OCI-LY7 (cell line): ENCODE results near the gene SPOCK1. TPM values are rescaled to one million over a fixed set of nuclear protein-coding genes. Genes with fewer than 3 reads are reported as not detected.

Source experiments
- BruUV-seq: library from RNA; stranded (reverse); fragments of 400-500 nt; replicated peaks from 2 replicates; lab custom pipeline; 2021; lab: Mats Ljungman, UMichigan
- CTCF ChIA-PET: fragments of 300-600 bp; sonication (Branson Sonifier 250); formaldehyde crosslinking; loops from one replicate; lab custom pipeline; 2022; ENCODE audit warnings: antibody characterized with exemption; ENCODE audit not compliant: unreplicated experiment; lab: Charles Lee
- POLR2A ChIA-PET: fragments of 300-600 bp; sonication (Branson Sonifier 250); formaldehyde crosslinking; loops from one replicate; lab custom pipeline; 2022; ENCODE audit warnings: antibody characterized with exemption; lab: Charles Lee
- DNase-seq: peaks from one replicate; pipeline ENCODE4 v3.0.0-alpha.2; 2015; ENCODE audit warnings: low spot score
- H2AFZ ChIP-seq: fragments of 200-600 bp; sonication (generic), shearing (Covaris generic); 2 replicates; pipeline ENCODE4 v1.6.1; 2014; ENCODE audit warnings: mild to moderate bottlenecking, antibody characterized with exemption, low read length, moderate library complexity
- H3K27ac ChIP-seq: fragments of 200-600 bp; sonication (generic); 2 replicates; pipeline ENCODE4 v1.5.1; 2014; ENCODE audit warnings: mixed run types, low read depth, mild to moderate bottlenecking, moderate library complexity, low read length, inconsistent platforms; ENCODE audit not compliant: poor library complexity, severe bottlenecking
- H3K36me3 ChIP-seq: fragments of 200-600 bp; sonication (generic); 2 replicates; pipeline ENCODE4 v1.6.1; 2014; ENCODE audit warnings: mild to moderate bottlenecking, antibody characterized with exemption, low read length, moderate library complexity, mixed read lengths; ENCODE audit not compliant: insufficient read depth
- H3K4me1 ChIP-seq: fragments of 200-600 bp; sonication (generic); 2 replicates; pipeline ENCODE4 v1.5.1; 2014; ENCODE audit warnings: mild to moderate bottlenecking, low read length; ENCODE audit not compliant: insufficient read depth, poor library complexity, severe bottlenecking
- H3K4me2 ChIP-seq: fragments of 200-600 bp; sonication (generic); 2 replicates; pipeline ENCODE4 v1.6.1; 2014; ENCODE audit warnings: mild to moderate bottlenecking, low read length
- H3K4me3 ChIP-seq: fragments of 200-600 bp; sonication (generic); 2 replicates; pipeline ENCODE4 v1.5.1; 2014; ENCODE audit warnings: mild to moderate bottlenecking, low read depth, low read length; ENCODE audit not compliant: poor library complexity, severe bottlenecking
- H3K79me2 ChIP-seq: fragments of 200-600 bp; sonication (generic); 2 replicates; pipeline ENCODE4 v1.6.1; 2016; ENCODE audit warnings: low read depth, mild to moderate bottlenecking, low read length, moderate library complexity, mixed read lengths; ENCODE audit not compliant: insufficient read depth
- H3K9me2 ChIP-seq: fragments of 200-600 bp; sonication (generic); 2 replicates; pipeline ENCODE4 v1.6.1; 2016; ENCODE audit warnings: mild to moderate bottlenecking, low read length, mixed read lengths; ENCODE audit not compliant: insufficient read depth
- H3K9me3 ChIP-seq: fragments of 200-600 bp; sonication (generic); 2 replicates; pipeline ENCODE4 v1.6.1; 2014; ENCODE audit warnings: mild to moderate bottlenecking, mixed run types, low read length, mixed read lengths
- H4K20me1 ChIP-seq: fragments of 200-600 bp; sonication (generic); 2 replicates; pipeline ENCODE4 v1.6.1; 2014; ENCODE audit warnings: mild to moderate bottlenecking, antibody characterized with exemption, low read length, moderate library complexity, mixed read lengths; ENCODE audit not compliant: insufficient read depth
- EZH2phosphoT487 ChIP-seq: fragments of 200-600 bp; sonication (generic); IDR thresholded peaks from 2 replicates; pipeline ENCODE4 v1.6.1; 2018; ENCODE audit warnings: low read depth, borderline replicate concordance, mild to moderate bottlenecking, mixed run types, antibody characterized with exemption, low read length, moderate library complexity, mixed read lengths
- intact Hi-C: fragments of 100-400 bp; cut with micrococcal nuclease; formaldehyde crosslinking; loops from one replicate; pipeline ENCODE4 v1.10.0; 2022; ENCODE audit not compliant: unreplicated experiment
- total RNA-seq, 2 experiments: library from RNA; depleted of rRNA in 1 of 2; stranded (reverse); fragments of >200 nt in 1 of 2; shearing (Covaris generic) in 1 of 2; gene quantifications; 2 replicates each; pipeline ENCODE4 v1.2.3, GENCODE V29; 2014 to 2022
- TF ChIP-seq, protein P1 (sequence below): fragments of 200-600 bp; sonication (generic); conservative IDR thresholded peaks from 2 replicates; pipeline ENCODE4 v1.5.1; 2014; ENCODE audit warnings: mild to moderate bottlenecking, antibody characterized with exemption, low read length, moderate library complexity, mixed read lengths

Gene SPOCK1
- total RNA-seq, 2 experiments from 2014 or later: 0.29 to 1.5 TPM

DNA sequence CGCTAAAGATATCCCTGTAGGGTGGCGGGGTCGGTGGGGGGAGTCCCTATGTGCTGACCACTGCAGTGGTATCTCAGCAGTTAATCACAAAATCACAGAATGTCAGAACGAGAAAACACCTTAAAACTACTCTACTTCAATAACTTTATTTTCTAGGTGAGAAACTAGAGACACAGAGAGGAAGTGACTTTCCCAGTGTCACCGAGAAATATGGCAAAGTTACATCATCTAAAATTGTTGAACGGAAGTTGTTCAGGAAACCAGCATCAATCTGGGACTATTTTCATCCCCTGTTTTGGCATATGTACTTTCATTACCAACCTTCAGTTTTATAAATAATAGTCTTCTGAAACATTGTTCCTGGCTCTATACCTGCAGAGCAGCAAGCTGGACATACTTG is 384.0 kb downstream of the SPOCK1 start:
- POLR2A ChIA-PET: interaction anchor here (1.0 to 1.9 kb wide), 2 partner anchors 15 to 81 kb away, joined by 3 to 5 read pairs; no protein-coding TSS in a partner anchor
- H4K20me1 ChIP-seq: no peaks in the 10 kb centered on the region
- H3K79me2 ChIP-seq: no peaks in the 10 kb centered on the region
- H3K27ac ChIP-seq: no peak overlapping the region
- no peaks in the 10 kb centered on the region for H3K9me2 ChIP-seq
- CTCF ChIA-PET: no interaction called here
- BruUV-seq: no TSS peak
- no peaks in the 10 kb centered on the region for H3K9me3 ChIP-seq
- no peak for DNase-seq
- no peaks in the 10 kb centered on the region for H3K36me3 ChIP-seq
- peak overlapping the region; percentile 5; the same call in 1 of the 2 replicates for H2AFZ ChIP-seq
- peaks cover 16% of the 10 kb centered on the region for H3K4me1 ChIP-seq
- no peak overlapping the region for H3K4me3 ChIP-seq
- TF ChIP-seq, protein P1, sequence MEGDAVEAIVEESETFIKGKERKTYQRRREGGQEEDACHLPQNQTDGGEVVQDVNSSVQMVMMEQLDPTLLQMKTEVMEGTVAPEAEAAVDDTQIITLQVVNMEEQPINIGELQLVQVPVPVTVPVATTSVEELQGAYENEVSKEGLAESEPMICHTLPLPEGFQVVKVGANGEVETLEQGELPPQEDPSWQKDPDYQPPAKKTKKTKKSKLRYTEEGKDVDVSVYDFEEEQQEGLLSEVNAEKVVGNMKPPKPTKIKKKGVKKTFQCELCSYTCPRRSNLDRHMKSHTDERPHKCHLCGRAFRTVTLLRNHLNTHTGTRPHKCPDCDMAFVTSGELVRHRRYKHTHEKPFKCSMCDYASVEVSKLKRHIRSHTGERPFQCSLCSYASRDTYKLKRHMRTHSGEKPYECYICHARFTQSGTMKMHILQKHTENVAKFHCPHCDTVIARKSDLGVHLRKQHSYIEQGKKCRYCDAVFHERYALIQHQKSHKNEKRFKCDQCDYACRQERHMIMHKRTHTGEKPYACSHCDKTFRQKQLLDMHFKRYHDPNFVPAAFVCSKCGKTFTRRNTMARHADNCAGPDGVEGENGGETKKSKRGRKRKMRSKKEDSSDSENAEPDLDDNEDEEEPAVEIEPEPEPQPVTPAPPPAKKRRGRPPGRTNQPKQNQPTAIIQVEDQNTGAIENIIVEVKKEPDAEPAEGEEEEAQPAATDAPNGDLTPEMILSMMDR: no peak
- no peak for TF ChIP-seq EZH2phosphoT487
- intact Hi-C loops: no loop called here
- peak overlapping the region; percentile 19; the same call in 1 of the 2 replicates for H3K4me2 ChIP-seq

DNA sequence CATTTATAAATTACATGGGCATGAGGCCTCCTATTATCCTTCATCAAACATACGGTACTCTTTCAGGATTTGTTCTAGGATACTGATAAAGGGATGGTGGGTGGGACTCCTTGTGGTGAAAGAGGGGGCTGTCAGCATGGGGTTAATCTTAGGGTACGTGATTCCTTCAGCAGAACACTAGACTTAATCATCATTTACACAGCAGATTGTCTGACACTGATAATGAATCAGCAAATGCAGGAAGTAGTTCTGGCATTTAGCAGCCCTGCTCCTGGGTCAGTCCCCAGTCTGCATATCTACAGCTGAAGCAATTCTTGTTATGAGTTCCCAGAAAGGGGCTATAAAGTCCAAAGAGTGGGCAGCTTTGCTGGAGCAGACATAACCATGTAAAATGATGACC is 384.6 kb downstream of the SPOCK1 start:
- Histone ChIP-seq H3K4me2 (peak overlapping the region; percentile 19; the same call in 1 of the 2 replicates), H4K20me1 (no peaks in the 10 kb centered on the region), H3K9me3 (no peaks in the 10 kb centered on the region), H3K79me2 (no peaks in the 10 kb centered on the region), H3K9me2 (no peaks in the 10 kb centered on the region), H3K36me3 (no peaks in the 10 kb centered on the region), H3K27ac (no peak overlapping the region), H3K4me3 (no peak overlapping the region), H2AFZ (peak overlapping the region; percentile 5; the same call in 1 of the 2 replicates), H3K4me1 (peaks cover 16% of the 10 kb centered on the region)
- POLR2A ChIA-PET: interaction anchor here (1.0 to 1.9 kb wide), 2 partner anchors 15 to 82 kb away, joined by 3 to 5 read pairs; no protein-coding TSS in a partner anchor
- TF ChIP-seq, protein P1: 0 out of 2 replicates have a peak, but pooled peaks have one; percentile 9
- TF ChIP-seq EZH2phosphoT487: no peak
- intact Hi-C loops: no loop called here
- CTCF ChIA-PET: interaction anchor here (0.6 kb wide), 1 partner anchor 90 kb away, joined by 3 read pairs; no protein-coding TSS in a partner anchor
- no TSS peak for BruUV-seq
- DNase-seq: no peak

GRCh38 chr5:137113939-137114338 is 385.2 kb downstream of the SPOCK1 start:
- no peak overlapping the region for H3K4me2 ChIP-seq
- H3K79me2 ChIP-seq: no peaks in the 10 kb centered on the region
- no peaks in the 10 kb centered on the region for H3K9me3 ChIP-seq
- H3K4me1 ChIP-seq: peaks cover 16% of the 10 kb centered on the region
- no TSS peak for BruUV-seq
- no peak overlapping the region for H3K4me3 ChIP-seq
- TF ChIP-seq, protein P1: no peak
- TF ChIP-seq EZH2phosphoT487: no peak
- no peak overlapping the region for H3K27ac ChIP-seq
- ChIA-PET POLR2A (interaction anchor here (1.0 to 1.9 kb wide), 2 partner anchors 14 to 82 kb away, joined by 3 to 5 read pairs; no protein-coding TSS in a partner anchor), CTCF (interaction anchor here (0.6 kb wide), 1 partner anchor 89 kb away, joined by 3 read pairs; no protein-coding TSS in a partner anchor)
- peak overlapping the region; percentile 20; the same call in 1 of the 2 replicates for H2AFZ ChIP-seq
- intact Hi-C loops: no loop called here
- H4K20me1 ChIP-seq: no peaks in the 10 kb centered on the region
- H3K36me3 ChIP-seq: no peaks in the 10 kb centered on the region
- H3K9me2 ChIP-seq: no peaks in the 10 kb centered on the region
- no peak for DNase-seq
